ENCODE measurements around the gene PLA2G4F.
A peak's percentile ranks its signal among the peaks of the same experiment; 100 is the strongest.

The PLA2G4F gene, protein sequence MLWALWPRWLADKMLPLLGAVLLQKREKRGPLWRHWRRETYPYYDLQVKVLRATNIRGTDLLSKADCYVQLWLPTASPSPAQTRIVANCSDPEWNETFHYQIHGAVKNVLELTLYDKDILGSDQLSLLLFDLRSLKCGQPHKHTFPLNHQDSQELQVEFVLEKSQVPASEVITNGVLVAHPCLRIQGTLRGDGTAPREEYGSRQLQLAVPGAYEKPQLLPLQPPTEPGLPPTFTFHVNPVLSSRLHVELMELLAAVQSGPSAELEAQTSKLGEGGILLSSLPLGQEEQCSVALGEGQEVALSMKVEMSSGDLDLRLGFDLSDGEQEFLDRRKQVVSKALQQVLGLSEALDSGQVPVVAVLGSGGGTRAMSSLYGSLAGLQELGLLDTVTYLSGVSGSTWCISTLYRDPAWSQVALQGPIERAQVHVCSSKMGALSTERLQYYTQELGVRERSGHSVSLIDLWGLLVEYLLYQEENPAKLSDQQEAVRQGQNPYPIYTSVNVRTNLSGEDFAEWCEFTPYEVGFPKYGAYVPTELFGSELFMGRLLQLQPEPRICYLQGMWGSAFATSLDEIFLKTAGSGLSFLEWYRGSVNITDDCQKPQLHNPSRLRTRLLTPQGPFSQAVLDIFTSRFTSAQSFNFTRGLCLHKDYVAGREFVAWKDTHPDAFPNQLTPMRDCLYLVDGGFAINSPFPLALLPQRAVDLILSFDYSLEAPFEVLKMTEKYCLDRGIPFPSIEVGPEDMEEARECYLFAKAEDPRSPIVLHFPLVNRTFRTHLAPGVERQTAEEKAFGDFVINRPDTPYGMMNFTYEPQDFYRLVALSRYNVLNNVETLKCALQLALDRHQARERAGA

DNA sequence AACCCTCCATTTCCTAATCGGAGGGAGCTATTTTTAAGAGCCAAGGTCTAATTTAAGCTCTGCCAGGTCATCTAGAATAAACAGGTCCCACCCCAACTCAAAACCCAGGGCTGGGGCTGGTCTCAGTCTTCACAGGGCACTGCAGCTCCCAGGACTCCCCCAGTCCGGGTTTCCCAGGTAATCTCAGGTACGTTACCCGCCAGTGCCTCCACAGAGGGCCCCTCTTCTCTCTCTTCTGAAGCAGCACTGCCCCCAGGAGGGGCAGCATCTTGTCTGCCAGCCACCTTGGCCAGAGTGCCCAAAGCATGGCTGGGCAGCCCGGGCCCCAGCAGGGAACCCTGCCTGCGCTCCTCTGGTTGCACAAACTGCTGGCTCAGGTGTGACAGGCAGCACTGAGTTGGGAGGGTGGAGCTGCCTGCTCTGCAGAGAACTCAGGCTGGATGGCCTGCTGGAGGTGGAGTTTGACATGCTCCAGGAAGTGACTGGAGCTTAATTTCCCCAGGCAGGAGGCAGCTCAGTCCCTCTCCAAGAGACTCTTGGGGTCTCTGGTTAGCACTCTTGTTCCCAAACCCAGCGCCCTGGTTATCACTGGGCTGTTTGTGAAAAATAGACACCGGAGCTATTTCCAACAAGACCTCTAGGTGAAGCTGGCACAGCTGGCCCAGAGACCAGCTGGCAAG, at the start of gene PLA2G4F:
TSS of gene PLA2G4F (minus strand) at position 394 of the 680 bp plus-strand sequence. CDS start at position 307, 87 bp downstream.
- DNase-seq: peak; percentile 25

DNA sequence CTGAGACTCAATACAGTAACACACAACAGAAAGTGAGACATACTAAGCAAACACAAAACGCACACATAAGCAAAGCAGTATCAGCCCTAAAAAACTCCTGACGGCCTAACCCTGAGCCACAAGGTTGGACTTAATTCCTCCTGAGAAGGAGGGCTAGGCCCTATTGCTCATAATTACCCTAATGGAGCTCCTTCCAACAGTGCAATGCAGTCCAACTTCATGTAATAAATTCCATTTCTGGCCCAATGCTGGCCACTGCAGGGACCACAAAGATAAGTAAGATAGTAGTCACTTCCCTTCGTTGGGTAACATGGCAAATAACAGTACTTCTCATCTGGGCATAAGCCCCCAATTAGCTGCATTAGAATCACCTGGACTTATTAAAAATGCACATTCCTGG, 47.5 kb upstream of the PLA2G4F start:
- DNase-seq: no peak

DNA sequence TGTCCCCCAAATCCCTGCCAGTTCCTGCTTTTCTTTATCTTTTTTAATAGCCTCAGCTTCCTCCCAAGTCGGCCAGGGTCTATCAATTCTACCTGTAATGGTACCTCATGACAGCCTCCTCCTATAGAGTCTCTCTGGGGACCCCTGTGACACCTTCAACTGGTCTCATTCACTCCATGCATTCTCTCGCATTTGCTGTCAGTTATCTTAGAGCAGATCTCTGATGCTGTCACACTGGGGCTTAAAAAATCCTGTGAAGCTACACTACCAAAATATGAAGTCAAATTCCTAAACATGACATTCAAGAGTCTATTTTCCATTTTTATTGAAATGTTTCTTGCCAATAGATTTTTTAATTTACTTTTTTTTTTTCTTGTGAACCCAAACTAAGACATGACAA, 46.2 kb upstream of the PLA2G4F start:
- DNase-seq: no peak

DNA sequence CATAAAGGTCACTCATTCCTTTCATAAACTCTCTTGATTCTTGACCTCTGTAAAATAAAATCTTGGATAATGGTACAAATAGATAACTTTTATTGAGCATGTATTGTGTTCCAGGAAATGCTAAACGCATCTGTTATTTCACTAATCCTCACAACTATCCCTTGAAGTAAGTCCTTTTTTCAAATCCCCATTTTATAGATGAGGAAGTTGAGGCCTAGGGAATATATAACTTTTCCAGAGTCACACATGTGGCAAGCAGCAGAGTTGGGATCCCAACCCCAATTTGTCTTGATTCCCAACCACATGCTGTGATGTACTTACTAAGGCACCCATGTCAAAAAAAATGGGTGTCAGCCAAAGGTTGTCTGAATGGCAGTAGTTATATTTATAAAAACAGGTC, 45.4 kb upstream of the PLA2G4F start:
- no peak for DNase-seq

DNA sequence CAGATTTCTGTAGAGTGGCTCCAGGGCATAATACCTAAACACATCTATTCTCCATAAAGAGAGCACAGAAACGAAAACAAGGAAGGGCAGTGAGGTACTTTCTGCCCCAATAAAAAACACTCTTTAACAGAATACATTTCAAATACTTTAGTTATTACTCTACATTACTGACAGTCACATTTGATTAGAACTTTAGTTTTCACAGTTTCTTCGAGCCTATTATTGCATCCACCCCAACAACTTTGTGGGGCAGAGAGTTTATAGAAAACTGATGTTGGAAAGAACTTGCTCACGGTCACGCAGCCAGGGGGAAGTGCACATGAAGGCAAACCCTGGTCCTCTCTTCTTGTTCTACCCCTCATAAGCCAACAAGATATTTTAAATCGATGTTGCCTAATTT, 42.7 kb upstream of the PLA2G4F start:
- DNase-seq: no peak

DNA sequence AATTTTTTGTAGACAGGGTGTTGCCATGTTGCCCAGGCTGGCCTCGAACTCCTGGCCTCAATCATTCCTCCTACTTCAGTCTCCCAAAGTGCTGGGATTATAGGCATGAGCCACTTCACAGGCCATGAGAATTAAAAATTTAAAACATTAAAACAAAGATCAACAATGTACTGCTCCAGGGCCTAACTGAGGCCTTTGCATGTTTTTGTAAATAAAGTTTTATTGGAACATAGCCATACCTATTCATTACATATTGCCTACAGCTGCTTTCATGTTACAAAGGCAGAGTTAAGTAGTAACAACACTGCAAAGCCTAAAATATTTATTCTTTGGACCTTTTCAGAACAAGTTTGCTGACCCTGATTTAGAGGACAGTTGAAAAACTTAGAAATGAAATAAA, 42.1 kb upstream of the PLA2G4F start:
- DNase-seq: no peak

DNA sequence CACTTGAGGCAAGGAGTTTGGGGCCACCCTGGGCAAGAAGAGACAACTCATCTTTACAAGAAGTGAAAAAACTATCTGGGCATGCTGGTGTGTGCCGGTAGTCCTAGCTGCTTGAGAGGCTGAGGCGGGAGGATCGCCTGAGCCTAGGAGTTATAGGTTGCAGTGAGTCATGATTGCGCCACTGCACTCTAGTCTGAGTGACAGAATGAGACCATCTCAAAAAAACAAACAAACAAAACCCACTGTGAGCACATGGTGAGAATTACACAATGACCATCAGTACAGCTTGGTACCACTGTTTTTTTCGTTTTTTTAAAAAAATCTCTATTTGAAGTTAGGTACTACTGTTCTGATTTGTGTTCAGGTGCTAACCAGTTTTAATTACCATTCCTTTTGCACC, 38.1 kb upstream of the PLA2G4F start:
- DNase-seq: no peak

DNA sequence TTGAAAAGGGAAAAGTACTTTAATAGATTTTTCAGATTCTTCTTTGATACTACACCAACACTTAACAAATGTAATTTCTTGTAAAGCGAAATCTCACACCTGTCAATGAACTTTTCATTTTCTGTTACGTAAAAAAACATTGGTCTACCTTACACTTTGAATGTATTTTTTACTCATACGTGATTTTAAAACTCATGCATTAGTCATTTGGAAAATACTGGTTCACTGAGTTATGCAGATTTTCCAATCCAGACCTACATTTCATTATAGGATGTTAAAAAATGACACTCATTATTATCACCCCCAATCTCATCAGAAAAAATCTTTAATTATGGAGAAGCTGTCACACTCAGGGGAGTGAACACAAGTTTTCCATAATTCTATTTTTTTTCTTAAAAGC, 36.9 kb upstream of the PLA2G4F start:
- DNase-seq: no peak

DNA sequence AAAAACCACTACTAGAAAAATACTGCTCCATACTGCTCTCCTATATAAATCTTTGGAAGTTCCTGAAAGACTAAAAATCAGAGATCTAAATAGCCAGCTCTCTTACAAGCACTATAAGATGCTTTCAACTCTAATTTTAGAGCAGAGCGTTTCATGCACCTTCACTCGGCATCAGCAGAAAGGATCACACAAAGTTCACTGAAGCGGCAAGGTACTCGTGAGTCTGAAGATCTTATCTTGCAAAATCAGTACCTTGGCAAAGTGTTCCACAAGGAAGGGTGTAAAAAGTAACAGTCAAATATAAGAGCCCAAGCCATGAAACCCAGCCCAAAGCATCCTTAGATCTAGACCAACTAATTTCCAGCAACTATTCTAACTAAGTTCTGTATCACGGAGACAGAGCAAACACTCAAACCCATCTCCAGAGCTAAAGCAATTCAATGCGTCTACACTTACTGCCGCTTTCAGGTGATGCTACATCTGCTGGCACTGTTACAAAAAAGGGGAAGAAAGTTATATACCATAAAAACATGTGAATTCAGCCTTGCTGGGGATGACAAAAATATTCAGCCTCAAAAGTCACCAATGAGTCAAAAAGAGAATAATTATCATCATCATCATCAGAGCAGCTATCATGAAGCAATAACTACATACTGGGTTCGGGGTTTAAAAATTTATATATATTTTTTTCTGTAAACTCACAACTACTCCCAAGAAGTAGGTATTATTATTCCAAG, 35.3 kb upstream of the PLA2G4F start:
- no peak for DNase-seq

DNA sequence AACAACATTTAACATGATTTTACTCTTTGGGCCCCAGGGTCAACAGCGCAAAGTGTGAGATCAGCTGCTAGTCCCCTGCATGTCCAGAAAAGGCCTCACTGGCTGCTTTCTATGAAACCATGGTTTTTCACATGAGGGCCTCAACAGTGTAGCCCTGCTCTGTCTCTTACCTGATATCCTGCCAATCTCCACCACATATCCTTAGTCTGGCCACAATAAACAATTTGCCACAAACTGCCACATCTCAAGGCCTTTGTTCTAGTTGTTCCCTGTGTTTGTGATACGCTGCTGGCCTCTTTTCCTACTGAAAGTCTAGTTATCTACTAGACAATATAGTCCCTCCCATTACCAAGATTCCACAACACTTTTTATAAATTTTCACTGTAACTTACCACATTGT, 33.9 kb upstream of the PLA2G4F start:
- no peak for DNase-seq

DNA sequence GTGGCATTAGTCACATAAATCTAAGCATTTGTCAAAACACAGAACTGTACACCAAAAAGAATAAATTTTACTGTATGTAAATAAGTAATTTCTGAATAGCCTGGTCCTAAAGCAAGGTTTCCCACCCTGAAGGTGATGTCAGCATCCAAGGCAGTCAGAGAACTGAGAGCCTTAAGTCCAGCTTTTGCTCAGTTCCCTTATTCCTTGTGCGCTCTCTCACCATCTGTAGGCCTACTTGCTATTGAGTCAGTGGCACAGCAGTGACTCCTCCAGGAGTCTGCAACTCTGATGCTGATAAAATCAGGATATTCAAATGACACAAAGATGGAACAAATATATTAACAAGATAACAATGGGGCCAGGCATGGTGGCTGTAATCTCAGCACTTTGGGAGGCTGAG, 29.4 kb upstream of the PLA2G4F start:
- DNase-seq: no peak

DNA sequence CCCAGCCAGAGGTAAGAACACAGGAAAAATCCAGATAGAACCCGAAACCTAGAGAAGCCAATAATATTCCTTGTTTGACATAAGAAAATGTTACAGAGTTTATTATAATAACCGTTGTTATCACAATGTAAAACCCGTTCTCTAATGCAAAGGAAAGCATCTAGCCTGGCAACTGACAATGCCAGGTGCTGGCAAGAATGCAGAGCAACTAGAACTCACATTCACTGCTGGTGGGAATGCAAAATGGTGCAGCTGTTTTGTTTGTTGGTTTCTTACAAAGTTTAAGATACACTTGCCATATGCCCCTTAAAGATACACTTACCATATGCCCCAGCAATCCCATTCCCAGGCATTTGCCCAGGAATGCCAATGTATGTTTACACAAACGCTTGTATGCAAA, 28.3 kb upstream of the PLA2G4F start:
- DNase-seq: no peak

DNA sequence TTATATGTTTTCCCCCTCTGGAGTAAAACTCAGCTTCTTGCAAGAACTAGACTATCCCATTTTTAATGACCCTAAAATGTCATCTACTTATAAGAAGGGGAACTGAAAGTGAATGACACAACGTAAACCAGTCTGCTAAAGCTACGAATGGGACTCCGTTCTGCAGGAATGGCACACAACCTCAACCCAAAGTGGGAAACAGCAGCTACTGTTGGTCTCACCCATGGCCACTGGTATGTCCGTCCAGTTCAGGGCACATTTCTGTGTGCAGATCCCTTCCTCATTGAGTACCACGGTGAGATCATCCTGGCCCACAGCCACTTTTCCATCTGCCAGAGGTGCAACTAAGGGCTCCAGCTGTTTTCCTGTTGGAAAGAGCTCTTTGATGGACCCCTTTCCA, 27.9 kb upstream of the PLA2G4F start:
- no peak for DNase-seq

DNA sequence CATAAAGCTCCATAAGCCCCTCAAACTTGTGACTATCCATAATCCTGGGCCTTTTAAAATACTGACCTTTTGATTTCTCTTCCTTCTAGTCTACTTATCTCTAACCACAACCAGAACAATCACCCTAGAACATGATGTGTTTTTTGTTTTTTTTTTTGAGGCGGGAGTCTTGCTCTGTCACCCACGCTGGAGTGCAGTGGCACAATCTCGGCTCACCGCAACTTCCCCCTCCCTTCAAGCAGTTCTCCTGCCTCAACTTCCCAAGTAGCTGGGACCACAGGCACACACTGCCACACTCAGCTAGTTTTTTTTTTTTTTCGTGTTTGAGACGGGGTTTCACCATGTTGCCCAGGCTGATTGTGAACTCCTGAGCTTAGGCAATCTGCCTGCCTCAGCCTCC, 26.5 kb upstream of the PLA2G4F start:
- no peak for DNase-seq

DNA sequence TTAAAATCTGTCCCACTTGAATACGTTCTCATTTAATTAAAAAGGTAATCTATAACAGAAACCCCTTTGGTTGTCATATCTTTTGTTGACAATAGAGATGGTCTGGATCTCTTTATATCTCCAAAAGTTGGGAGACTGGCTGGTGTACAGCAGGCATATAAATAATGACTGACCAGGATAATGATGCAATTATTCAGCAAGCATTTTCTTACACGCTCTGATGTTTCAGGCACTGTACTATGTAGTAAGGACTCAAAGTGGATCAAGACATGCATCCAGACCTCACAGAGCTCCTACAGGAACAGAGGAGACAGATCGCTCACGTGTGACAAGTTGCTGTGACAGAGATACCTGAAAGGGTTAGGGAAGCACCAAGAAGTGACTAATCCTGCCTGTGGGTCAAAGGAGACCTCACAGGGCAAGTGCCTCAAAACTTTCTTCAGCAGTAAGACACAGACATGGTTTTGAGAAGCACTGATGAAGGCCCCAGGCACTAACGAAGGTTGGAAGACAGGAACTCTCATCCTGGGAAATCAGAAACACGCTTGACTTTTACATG, 26.0 kb upstream of the PLA2G4F start:
- DNase-seq: no peak

DNA sequence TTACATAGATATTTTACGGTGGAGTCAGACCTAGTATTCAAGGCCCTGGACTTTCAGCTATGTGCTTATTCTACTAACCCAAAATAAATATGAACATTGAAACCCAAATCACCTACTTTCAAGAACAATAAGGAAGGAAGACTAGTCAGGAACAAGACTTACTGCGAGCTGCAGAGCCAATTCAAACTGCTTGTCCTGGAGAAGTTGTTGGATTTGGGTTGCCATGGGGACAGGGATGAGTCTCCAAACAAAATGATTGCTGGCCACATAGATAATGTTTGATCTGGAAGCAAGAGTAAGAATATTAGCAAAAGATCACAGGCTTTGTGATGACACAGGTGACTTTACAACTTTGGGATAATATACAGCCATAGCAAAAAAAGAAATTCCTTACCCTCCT, 21.6 kb upstream of the PLA2G4F start:
- DNase-seq: no peak

DNA sequence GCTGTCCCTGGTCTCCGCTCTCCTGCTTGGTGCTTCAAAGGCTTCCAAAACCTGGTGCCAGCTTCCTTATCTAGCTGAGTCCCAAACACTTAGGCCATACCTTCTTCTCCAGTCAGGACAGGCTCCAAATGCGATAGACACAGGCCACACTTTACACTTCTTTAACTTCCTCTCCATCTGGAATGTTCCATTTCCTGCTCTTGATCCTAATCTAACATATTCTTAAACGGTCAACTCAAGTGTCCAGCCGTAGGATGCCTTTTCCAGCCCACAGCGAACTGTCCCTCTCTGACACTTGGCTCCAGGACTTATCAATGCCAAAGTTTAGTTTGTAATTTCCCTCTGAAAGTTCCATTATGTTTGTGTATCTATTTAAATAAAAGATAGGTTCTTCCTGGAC, 19.2 kb upstream of the PLA2G4F start:
- DNase-seq: no peak

DNA sequence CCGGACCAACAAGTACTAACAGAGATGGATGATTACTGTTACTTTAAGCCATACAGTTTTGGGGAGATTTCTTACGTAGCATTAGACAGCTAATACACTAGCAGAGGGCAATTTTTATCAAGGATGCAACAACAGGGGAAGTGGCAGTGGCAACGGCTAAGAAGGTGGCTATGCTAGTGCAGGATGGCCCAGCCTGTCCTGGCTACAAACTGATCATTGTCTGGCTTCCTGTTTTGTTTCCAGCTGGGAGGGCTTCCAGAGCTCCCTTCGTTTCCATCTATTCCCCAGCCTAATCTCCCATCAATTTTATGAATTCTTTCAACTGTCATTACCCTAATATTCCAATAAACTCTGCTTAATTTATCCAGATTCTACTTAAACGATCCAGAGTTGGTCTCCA, 16.0 kb upstream of the PLA2G4F start:
- no peak for DNase-seq

DNA sequence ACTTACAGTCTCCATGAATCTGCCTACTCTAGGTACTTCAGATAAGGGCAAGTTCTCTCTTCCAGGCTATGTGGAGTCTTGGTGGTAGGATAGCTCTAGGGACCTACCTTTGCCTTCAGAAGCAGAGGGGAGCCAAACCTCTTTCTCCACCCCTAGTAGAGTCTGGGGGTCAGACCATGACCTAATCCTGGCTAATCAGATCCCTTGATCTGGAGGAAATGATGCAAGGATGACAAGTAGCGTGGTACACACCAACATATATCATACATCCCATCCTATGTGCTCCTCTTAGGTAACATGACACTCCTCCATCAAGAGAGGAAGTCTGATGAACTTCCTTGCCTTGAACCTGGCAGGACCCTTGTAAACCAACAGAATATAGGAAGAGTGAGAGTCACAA, 15.4 kb upstream of the PLA2G4F start:
- DNase-seq: no peak

DNA sequence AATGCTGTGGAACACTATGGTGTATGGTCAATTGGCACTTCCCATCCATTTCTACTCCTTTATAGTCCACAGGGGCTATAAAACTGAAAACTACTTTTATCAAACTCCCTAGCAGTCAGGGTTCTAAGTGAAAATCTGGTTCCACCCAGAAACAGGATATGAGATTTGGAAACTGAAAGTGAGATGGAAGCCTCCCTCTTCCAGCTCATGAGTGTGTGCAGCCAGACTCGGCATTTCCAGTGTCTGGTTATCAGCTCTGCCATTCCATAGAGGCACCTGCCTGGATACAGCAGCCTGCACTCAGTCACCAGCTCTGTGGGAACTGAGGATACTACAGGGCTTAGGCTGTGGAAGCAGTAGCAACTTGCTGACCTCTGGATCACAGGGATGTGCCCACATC, 14.7 kb upstream of the PLA2G4F start:
- DNase-seq: no peak

DNA sequence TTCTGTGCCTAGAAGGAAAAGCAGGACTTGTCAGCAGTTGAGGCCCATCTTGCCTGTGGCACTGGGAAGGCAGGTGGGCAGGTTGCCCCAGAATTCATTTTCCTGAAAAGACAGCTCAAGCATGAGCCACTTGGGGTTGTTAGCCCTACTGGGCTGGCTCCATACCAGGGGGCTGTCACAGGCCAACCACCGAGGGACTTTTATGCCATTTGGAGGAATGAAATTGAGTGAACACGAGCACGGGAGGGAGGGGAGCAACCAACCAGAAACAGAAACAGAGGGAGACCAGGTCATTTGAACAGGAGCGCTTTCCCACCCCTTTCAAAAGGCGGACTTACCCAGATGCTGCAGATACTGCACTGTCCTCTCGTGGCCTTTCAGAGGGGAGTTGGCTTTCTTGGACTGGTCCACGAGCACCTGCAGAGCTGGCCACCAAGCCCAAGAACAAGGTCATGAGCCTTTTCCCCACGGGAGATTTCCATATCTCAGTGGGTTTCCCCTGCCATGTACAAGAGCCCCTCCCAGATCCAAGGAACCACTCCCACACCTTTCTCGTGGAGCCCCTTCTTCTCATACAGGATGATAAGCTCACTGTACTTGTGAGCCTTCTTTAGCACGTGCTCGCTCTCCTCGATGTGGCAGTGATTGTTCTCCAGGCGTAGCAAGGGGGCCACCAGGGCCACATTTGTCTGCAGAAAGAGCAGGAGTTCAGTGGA, 9.9 kb upstream of the PLA2G4F start:
- DNase-seq: no peak

DNA sequence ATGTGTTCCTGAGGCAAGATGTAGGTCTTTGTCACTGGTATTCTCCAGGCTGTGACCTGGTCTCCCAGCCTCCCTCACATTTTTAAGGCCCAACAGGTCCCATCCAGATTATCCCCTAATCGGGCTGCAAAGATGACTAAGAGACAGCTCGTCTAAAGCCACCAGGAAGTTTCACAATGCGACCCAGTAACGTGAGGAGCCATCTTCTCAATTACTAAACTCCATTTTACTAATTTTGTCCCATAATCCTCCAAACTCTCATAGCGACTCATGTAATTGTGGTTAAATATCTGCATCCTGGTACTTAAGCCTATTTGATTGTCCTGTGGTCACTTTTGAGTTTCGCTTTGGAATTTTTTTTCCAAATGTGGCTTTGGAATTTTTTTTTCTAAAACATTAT, 8.7 kb upstream of the PLA2G4F start:
- DNase-seq: no peak
